HepG2 (cell line): ENCODE data around the gene TMEM107. TPM values are rescaled to one million over a fixed set of nuclear protein-coding genes. Genes with fewer than 3 reads are reported as not detected.

Experiments used
- AGO2 ChIP-seq: fragments of 200-400 bp; formaldehyde crosslinking; optimal IDR thresholded peaks from 2 replicates; pipeline ENCODE3; 2017; ENCODE audit warnings: mild to moderate bottlenecking, low read depth, low read length, moderate library complexity
- BRCA1 ChIP-seq: sonication (generic); formaldehyde crosslinking; IDR thresholded peaks from 2 replicates; pipeline ENCODE4 v1.4.0; 2020; ENCODE audit warnings: missing genetic modification reagents
- CEBPG ChIP-seq: IDR thresholded peaks from 2 replicates; pipeline ENCODE4 v1.6.1; 2016
- DZIP1 ChIP-seq: sonication (generic); formaldehyde crosslinking; IDR thresholded peaks from 2 replicates; pipeline ENCODE4 v1.5.0; 2020; ENCODE audit warnings: mild to moderate bottlenecking, missing genetic modification reagents
- FOXM1 ChIP-seq: sonication (generic); formaldehyde crosslinking; IDR thresholded peaks from 2 replicates; pipeline ENCODE4 v1.5.0; 2020; ENCODE audit warnings: missing genetic modification reagents
- HOXA9 ChIP-seq: sonication (generic); formaldehyde crosslinking; IDR thresholded peaks from 2 replicates; pipeline ENCODE4 v1.8.1; 2022; ENCODE audit warnings: missing genetic modification reagents, mild to moderate bottlenecking, moderate library complexity, borderline replicate concordance
- IRF9 ChIP-seq: sonication (generic); formaldehyde crosslinking; IDR thresholded peaks from 2 replicates; pipeline ENCODE4 v1.8.0; 2022; ENCODE audit warnings: missing genetic modification reagents, mild to moderate bottlenecking, borderline replicate concordance
- MAFG ChIP-seq: sonication (generic); formaldehyde crosslinking; IDR thresholded peaks from 2 replicates; pipeline ENCODE4 v1.5.1; 2020; ENCODE audit warnings: mild to moderate bottlenecking, missing genetic modification reagents
- MEIS1 ChIP-seq: sonication (generic); formaldehyde crosslinking; IDR thresholded peaks from 2 replicates; pipeline ENCODE4 v1.9.0; 2021; ENCODE audit warnings: mild to moderate bottlenecking, missing genetic modification reagents, moderate library complexity, borderline replicate concordance
- RARG ChIP-seq: sonication (generic); formaldehyde crosslinking; IDR thresholded peaks from 2 replicates; pipeline ENCODE4 v1.4.0; 2020; ENCODE audit warnings: low read depth, mild to moderate bottlenecking, missing genetic modification reagents
- RNF2 ChIP-seq: fragments of 450-650 bp; conservative IDR thresholded peaks from 2 replicates; pipeline ENCODE4 v1.6.1; 2016; ENCODE audit warnings: low read depth
- STAT5B ChIP-seq: sonication (generic); formaldehyde crosslinking; IDR thresholded peaks from 2 replicates; pipeline ENCODE4 v1.4.0; 2020; ENCODE audit warnings: missing genetic modification reagents
- ZC3H13 ChIP-seq: sonication (generic); formaldehyde crosslinking; IDR thresholded peaks from 2 replicates; pipeline ENCODE4 v1.8.1; 2023; ENCODE audit warnings: mild to moderate bottlenecking, missing genetic modification reagents, moderate library complexity
- ZMYM4 ChIP-seq: sonication (generic); formaldehyde crosslinking; IDR thresholded peaks from 2 replicates; pipeline ENCODE4 v1.8.1; 2023; ENCODE audit warnings: mild to moderate bottlenecking, missing genetic modification reagents
- ZNF124 ChIP-seq: sonication (generic); formaldehyde crosslinking; IDR thresholded peaks from 2 replicates; pipeline ENCODE4 v1.4.0; 2020; ENCODE audit warnings: missing genetic modification reagents
- ZNF253 ChIP-seq: sonication (generic); formaldehyde crosslinking; IDR thresholded peaks from 2 replicates; pipeline ENCODE4 v1.8.0; 2022; ENCODE audit warnings: mild to moderate bottlenecking, missing genetic modification reagents, borderline replicate concordance
- ZNF34 ChIP-seq: sonication (generic); formaldehyde crosslinking; IDR thresholded peaks from 2 replicates; pipeline ENCODE4 v1.4.0; 2020; ENCODE audit warnings: mild to moderate bottlenecking, missing genetic modification reagents, borderline replicate concordance
- ZNF430 ChIP-seq: sonication (generic); formaldehyde crosslinking; IDR thresholded peaks from 2 replicates; pipeline ENCODE4 v1.9.0; 2021; ENCODE audit warnings: mild to moderate bottlenecking, missing genetic modification reagents
- ZNF510 ChIP-seq: sonication (generic); formaldehyde crosslinking; IDR thresholded peaks from 2 replicates; pipeline ENCODE4 v1.4.0; 2020; ENCODE audit warnings: low read depth, mild to moderate bottlenecking, missing genetic modification reagents
- ZNF598 ChIP-seq: sonication (generic); formaldehyde crosslinking; IDR thresholded peaks from 2 replicates; pipeline ENCODE4 v1.5.1; 2020; ENCODE audit warnings: mild to moderate bottlenecking, missing genetic modification reagents, borderline replicate concordance
- ZNF629 ChIP-seq: sonication (generic); formaldehyde crosslinking; conservative IDR thresholded peaks from 2 replicates; pipeline ENCODE4 v1.5.0; 2020; ENCODE audit warnings: missing genetic modification reagents
- ZNF784 ChIP-seq: sonication (generic); formaldehyde crosslinking; IDR thresholded peaks from 2 replicates; pipeline ENCODE4 v1.5.1; 2020; ENCODE audit warnings: missing genetic modification reagents, mild to moderate bottlenecking, borderline replicate concordance
- ZUFSP ChIP-seq: sonication (generic); formaldehyde crosslinking; IDR thresholded peaks from 2 replicates; pipeline ENCODE4 v1.9.0; 2021; ENCODE audit warnings: missing genetic modification reagents, mild to moderate bottlenecking, borderline replicate concordance
- polyA plus RNA-seq, 8 experiments: library from polyadenylated mRNA; depleted of rRNA in 3 of 8; stranded (reverse) in 7 of 8; unstranded in 1 of 8; fragments of >200 nt; fragmentation: Illumina TruSeq in 4 of 8; extraction: Trizol in 4 of 8; gene quantifications; 2 replicates each; pipeline versions ENCODE4 v1.2.1 to v1.2.3, GENCODE V29; 2011 to 2016; ENCODE audit warnings: low read depth in 4 of 8, missing spikeins in 1 of 8, mixed read lengths in 1 of 8; ENCODE audit not compliant: insufficient read depth in 1 of 8
- total RNA-seq, 5 experiments: library from RNA; depleted of rRNA; stranded (reverse); fragments of >200 nt; fragmentation: Illumina TruSeq; extraction: Trizol; gene quantifications; 2 replicates each; pipeline ENCODE4 v1.2.3, GENCODE V29; 2016; ENCODE audit warnings: low read depth in 1 of 5

TMEM107 gene
- total and polyA plus RNA-seq, 2 of the 13 experiments (the other 11 are each of a cell fraction or from before 2014, with no cell fraction given): 7.2 to 15.3 TPM

- TF ChIP-seq ZNF784 (CRISPR knock-in tag) (peak; percentile 72), FOXM1 (CRISPR knock-in tag) (no peak; the same call in 1 of the 2 replicates), ZNF510 (no peak), RARG (CRISPR knock-in tag) (no peak), RNF2 (no peak; the same call in 1 of the 2 replicates), ZMYM4 (CRISPR knock-in tag) (peak; percentile 76), MEIS1 (CRISPR knock-in tag) (no peak; the same call in 1 of the 2 replicates), ZNF629 (CRISPR knock-in tag) (no peak; the same call in none of the 2 replicates), BRCA1 (peak; percentile 97), ZNF598 (CRISPR knock-in tag) (no peak), STAT5B (peak; percentile 98), ZNF34 (CRISPR knock-in tag) (no peak), CEBPG (CRISPR knock-in tag) (peak; percentile 93), DZIP1 (CRISPR knock-in tag) (no peak), MAFG (CRISPR knock-in tag) (peak; percentile 57; the same call in 1 of the 2 replicates), IRF9 (no peak), ZNF124 (peak; percentile 92; the same call in 1 of the 2 replicates), AGO2 (no peak), ZC3H13 (peak; percentile 97), ZNF253 (CRISPR knock-in tag) (peak; percentile 66; the same call in 1 of the 2 replicates), HOXA9 (peak; percentile 90; the same call in 1 of the 2 replicates), ZUFSP (CRISPR knock-in tag) (no peak), ZNF430 (CRISPR knock-in tag) (peak; percentile 94; the same call in 1 of the 2 replicates)
These were observed 2.9 kb downstream of the TMEM107 start (continued) for GRCh38 chr17:8173056-8173870.
